Pancreas (tissue), 10 donors: ENCODE measurements around the gene SACM1L. TPM values are rescaled to one million over a fixed set of nuclear protein-coding genes. Genes with fewer than 3 reads are reported as not detected.
A peak's percentile ranks its signal among the peaks of the same experiment; 100 is the strongest.
"Not testable (repeated sequence)": the region's sequence is repeated elsewhere in the genome, so short reads cannot be mapped to it uniquely, and the experiment has no call there.

Experiments
- ATAC-seq, 4 donors: fragments of 200-7000 bp; cut with Tn5 transposase; one replicate each; pipeline versions ENCODE4 v1.8.0 to v1.9.1; 2020; ENCODE audit warnings: mild to moderate bottlenecking in 4 of 4, moderate library complexity in 4 of 4
- DNase-seq, 6 donors: peaks; one replicate each; pipeline ENCODE4 v3.0.0-alpha.2; 2020
- FAIRE-seq: peaks from 2 replicates; lab custom pipeline; 2012; peaks lifted over from hg19 to GRCh38; lab: Jason Lieb, UNC
- H3K27ac ChIP-seq, 4 donors: fragments of 200-600 bp; sonication (generic); 1 replicate in 3 of 4; 2 replicates in 1 of 4; pipeline versions ENCODE4 v1.5.0 to v1.8.0; 2020
- H3K27me3 ChIP-seq, 4 donors: fragments of 200-600 bp; one replicate each; pipeline ENCODE4 v1.8.0; 2021
- H3K36me3 ChIP-seq, 3 donors: fragments of 200-600 bp; sonication (generic) in 1 of 3; one replicate each; pipeline versions ENCODE4 v1.5.0 to v1.8.0; 2020 to 2021
- H3K4me1 ChIP-seq, 3 donors: fragments of 200-600 bp; one replicate each; pipeline ENCODE4 v1.8.0; 2021
- H3K4me3 ChIP-seq, 4 donors: fragments of 200-600 bp; sonication (generic) in 2 of 4; one replicate each; pipeline versions ENCODE4 v1.5.0 to v1.8.0; 2020 to 2021
- H3K9me3 ChIP-seq, 4 donors: fragments of 200-600 bp; one replicate each; pipeline ENCODE4 v1.8.0; 2021
- WGBS, 2 donors: extraction: QIAGEN DNeasy Blood & Tissue Kit; methylation state at CpG; one replicate each; pipeline ENCODE4 v1.1.7; 2013; 5-methylcytosine and 5-hydroxymethylcytosine counted together
- intact Hi-C, 3 donors: fragments of 100-400 bp; cut with DNase I; formaldehyde crosslinking; loops; one replicate each; pipeline versions ENCODE4 v1.11.1 to v1.14.2; 2022
- polyA plus RNA-seq, 2 donors: library from polyadenylated mRNA; stranded (reverse); fragments of 200-250 nt; gene quantifications; one replicate each; pipeline ENCODE4 v1.2.3, GENCODE V29; 2013
- total RNA-seq, 6 donors: library from RNA; stranded (reverse); fragmentation: NEBNext Ultra II Directional in 4 of 6; extraction: Animal tissue kit (Norgen Biotek cat#: 25700) in 4 of 6; gene quantifications; one replicate each; pipeline versions ENCODE4 v1.2.1 to v1.2.4, GENCODE V29; 2021 to 2023
- TF ChIP-seq, protein P1 (sequence below), 4 donors: fragments of 200-600 bp; sonication (generic) in 3 of 4; IDR thresholded peaks; one replicate each; pipeline versions ENCODE4 v1.5.0 to v1.8.0; 2021; ENCODE audit warnings: antibody characterized with exemption in 4 of 4
- donor health status: healthy with polysubstance abuse.
- donor health status: DM: no; HTN: no; CAD: no; lungs with moderate emphysema.
- donor health status: DM: no; HTN: no; CAD: no.
- donor health status: control.
- donor health status: control.
- donor health status: Bipolar disorder and iron deficiency.
- donor health status: DM: yes; HTN: yes; CAD: no.
- donor health status: DM: no; HTN: no; CAD: no.
- donor health status: DM: no; HTN: no; CAD: no.
- donor health status: DM: yes; HTN: yes; CAD: no.

The SACM1L gene
- total and polyA plus RNA-seq, 8 donors = 15.4 to 29.8 (median 18.7) TPM

DNA sequence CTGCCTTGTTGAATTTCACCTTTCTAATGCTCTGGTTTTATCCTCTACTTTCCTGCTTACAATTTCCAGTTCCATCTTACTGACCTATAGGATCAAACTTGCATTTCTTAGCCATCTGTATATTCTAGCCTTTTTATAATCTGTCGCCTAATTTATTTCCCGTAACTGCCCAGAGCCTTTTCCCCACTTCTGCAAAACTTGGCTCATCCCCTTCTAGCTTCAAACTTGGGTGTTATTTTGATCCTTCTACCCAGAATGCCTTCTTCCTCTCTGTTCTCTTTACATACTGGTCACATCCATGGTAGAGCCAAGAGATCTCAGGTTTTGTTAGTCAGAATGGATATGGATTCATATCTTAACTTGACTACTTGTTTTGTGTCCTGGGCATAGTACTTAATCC, 2.6 kb downstream of the SACM1L start:
- intact Hi-C loops = no loop called here
- ATAC-seq (no peak), DNase-seq (no peak), FAIRE-seq (no peak)
- no peaks in the 10 kb centered on the region for H3K27me3 ChIP-seq
- no peaks in the 10 kb centered on the region for H3K36me3 ChIP-seq
- TF ChIP-seq, protein P1, sequence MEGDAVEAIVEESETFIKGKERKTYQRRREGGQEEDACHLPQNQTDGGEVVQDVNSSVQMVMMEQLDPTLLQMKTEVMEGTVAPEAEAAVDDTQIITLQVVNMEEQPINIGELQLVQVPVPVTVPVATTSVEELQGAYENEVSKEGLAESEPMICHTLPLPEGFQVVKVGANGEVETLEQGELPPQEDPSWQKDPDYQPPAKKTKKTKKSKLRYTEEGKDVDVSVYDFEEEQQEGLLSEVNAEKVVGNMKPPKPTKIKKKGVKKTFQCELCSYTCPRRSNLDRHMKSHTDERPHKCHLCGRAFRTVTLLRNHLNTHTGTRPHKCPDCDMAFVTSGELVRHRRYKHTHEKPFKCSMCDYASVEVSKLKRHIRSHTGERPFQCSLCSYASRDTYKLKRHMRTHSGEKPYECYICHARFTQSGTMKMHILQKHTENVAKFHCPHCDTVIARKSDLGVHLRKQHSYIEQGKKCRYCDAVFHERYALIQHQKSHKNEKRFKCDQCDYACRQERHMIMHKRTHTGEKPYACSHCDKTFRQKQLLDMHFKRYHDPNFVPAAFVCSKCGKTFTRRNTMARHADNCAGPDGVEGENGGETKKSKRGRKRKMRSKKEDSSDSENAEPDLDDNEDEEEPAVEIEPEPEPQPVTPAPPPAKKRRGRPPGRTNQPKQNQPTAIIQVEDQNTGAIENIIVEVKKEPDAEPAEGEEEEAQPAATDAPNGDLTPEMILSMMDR (IDR thresholded peaks at IDR 0.05) = no peak
- H3K9me3 ChIP-seq = no peaks in the 10 kb centered on the region
- peaks cover 25 to 32% (median 32%) of the 10 kb centered on the region in 3 donors for H3K4me1 ChIP-seq
- 90 to 94% methylated on average over 2 of the region's 2 CpGs for WGBS, 2 donors
- no peak overlapping the region for H3K4me3 ChIP-seq
- H3K27ac ChIP-seq = no peak overlapping the region

DNA sequence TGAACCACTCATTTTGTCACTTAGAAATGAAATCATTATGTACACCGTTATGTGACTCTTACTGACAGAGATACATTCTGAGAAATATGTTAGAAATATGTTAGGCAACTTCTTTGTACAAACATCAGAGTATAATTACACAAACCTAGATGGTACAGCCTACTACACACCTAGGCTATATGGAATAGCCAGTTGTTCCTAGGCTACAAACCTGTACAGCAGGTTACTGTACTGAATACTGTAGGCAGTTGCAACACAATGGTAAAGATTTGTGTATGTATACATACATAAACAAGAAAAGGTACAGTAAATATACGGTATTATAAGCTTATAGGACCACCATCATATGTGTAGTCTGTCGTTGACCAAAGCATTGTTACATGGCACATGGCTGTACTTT, 3.7 kb downstream of the SACM1L start:
- no peak overlapping the region for H3K27ac ChIP-seq
- intact Hi-C loops = no loop called here
- no peaks in the 10 kb centered on the region for H3K27me3 ChIP-seq
- WGBS, 2 donors = 96% methylated on average over 3 of the region's 3 CpGs
- H3K9me3 ChIP-seq = no peaks in the 10 kb centered on the region
- H3K4me3 ChIP-seq = no peak overlapping the region
- FAIRE-seq = no peak
- TF ChIP-seq, protein P1 (IDR thresholded peaks at IDR 0.05) = no peak
- no peak for ATAC-seq
- no peaks in the 10 kb centered on the region for H3K36me3 ChIP-seq
- DNase-seq = no peak
- peaks cover 25 to 32% (median 30%) of the 10 kb centered on the region in 3 donors for H3K4me1 ChIP-seq

DNA sequence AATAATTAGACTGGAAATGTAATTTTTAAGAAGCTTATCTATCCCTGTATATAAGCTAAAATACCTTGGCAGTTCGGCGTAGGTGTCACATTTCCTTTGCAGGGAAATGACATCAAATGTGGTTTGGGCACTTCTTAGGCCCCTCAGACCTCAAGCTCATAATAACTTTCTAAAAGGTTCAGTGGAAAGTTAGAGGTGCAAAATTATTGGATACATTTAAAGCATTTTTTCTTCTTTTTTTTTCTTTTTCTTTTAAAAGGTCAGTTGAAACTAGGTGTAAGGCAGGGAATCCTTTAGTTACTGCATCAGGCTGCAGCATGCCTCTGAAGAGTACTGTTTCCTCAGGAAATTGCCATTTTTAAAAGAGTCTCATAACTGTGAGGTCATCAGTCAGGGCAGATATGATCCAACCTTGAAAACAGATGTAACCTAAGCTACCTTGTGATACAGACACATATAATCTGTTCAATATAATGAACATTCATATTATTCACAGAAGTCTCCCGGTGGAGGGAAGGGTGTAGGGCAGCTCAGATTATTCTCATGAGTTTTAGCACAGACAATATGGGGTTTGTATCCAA, 4.8 kb downstream of the SACM1L start:
- no peak for FAIRE-seq
- H3K27ac ChIP-seq = no peak overlapping the region
- 36 to 45% methylated on average over 3 of the region's 3 CpGs for WGBS, 2 donors
- intact Hi-C loops = no loop called here
- no peak for DNase-seq
- ATAC-seq = peak in 2 of 4 donors; percentile 5 to 8
- H3K27me3 ChIP-seq = no peaks in the 10 kb centered on the region
- TF ChIP-seq, protein P1 (IDR thresholded peaks at IDR 0.05) = no peak
- H3K4me1 ChIP-seq = peaks cover 25 to 32% (median 29%) of the 10 kb centered on the region in 3 donors
- H3K4me3 ChIP-seq = no peak overlapping the region
- no peaks in the 10 kb centered on the region for H3K9me3 ChIP-seq
- no peaks in the 10 kb centered on the region for H3K36me3 ChIP-seq

DNA sequence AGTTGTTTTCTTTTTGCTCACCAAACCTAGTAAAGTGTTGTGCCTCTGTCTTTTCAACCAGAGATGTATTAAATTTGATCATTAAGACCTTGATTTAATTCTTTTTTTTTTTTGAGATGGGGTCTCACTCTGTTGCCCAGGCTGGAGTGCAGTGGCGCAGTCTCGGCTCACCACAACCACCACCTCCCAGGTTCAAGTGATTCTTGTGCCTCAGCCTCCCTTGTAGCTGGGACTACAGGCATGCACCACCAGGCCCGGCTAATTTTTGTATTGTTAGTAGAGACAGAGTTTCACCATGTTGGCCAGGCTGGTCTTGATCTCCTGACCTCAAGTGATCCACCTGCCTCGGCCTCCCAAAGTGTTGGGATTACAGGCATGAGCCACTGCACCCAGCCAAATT, 6.0 kb downstream of the SACM1L start:
- peaks cover 25 to 32% (median 28%) of the 10 kb centered on the region in 3 donors for H3K4me1 ChIP-seq
- H3K36me3 ChIP-seq, ATAC-seq, H3K27me3 ChIP-seq, intact Hi-C loops, H3K27ac ChIP-seq, DNase-seq, H3K4me3 ChIP-seq, H3K9me3 ChIP-seq, FAIRE-seq: not testable (repeated sequence)
- 90 to 97% methylated on average over 4 of the region's 4 CpGs for whole genome bisulfite sequencing, 2 donors

DNA sequence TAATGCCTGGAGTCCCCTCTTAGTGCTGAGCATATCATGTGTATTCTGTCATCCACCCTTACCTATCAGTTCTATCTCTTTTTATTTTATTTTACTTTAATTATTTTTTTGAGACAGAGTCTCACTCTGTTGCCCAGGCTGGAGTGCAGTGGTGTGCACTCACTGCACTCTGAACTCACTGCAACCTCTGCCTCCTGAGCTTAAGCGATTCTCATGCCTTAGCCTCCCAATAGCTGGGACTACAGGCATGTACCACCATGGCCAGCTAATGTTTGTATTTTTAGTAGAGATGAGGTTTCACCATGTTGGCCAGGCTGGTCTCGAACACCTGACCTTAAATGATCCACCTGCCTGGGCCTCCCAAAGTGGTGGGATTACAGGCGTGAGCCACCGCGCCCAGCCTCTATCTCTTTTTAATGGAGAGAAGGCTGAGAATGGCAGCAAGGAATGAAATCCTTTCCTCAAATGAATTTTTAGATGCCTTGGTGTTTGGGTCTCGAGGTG, 11.4 kb downstream of the SACM1L start:
- 96 to 98% methylated on average over 6 of the region's 6 CpGs for WGBS, 2 donors
- Histone ChIP-seq H3K27ac (no peak overlapping the region), H3K9me3 (no peaks in the 10 kb centered on the region), H3K4me3 (no peak overlapping the region), H3K4me1 (peaks cover 0 to 13% (median 0%) of the 10 kb centered on the region in 3 donors), H3K36me3 (peaks cover 0 to 6% (median 4%) of the 10 kb centered on the region in 3 donors), H3K27me3 (no peaks in the 10 kb centered on the region)
- DNase-seq = no peak
- no peak for FAIRE-seq
- intact Hi-C loops = no loop called here
- no peak for ATAC-seq
- TF ChIP-seq, protein P1 (IDR thresholded peaks at IDR 0.05) = no peak
